Activated T-cell treated with anti-CD3 and anti-CD28 coated beads, Interleukin-2, amount 50 U/mL, for 72 hours (primary cell): ENCODE results near the gene MILR1. TPM values are rescaled to one million over a fixed set of nuclear protein-coding genes. Genes with fewer than 3 reads are reported as not detected.

Experiments
- ATAC-seq, 2 donors: fragments of 150-1000 bp; cut with Tn5 transposase; replicated peaks in 1 of 2; 2 replicates each; pipeline ENCODE4 v1.10.0; 2021; ENCODE audit warnings: moderate library complexity in 2 of 2, mild to moderate bottlenecking in 1 of 2
- DNase-seq, 2 donors: peaks; one replicate each; pipeline ENCODE4 v3.0.0; 2021 to 2022; ENCODE audit warnings: mixed read lengths in 1 of 2
- H3K27ac Mint-ChIP-seq: one replicate; pipeline ENCODE4 v1.8.0; 2022; ENCODE audit warnings: mild to moderate bottlenecking, moderate library complexity, mixed read lengths
- H3K27me3 Mint-ChIP-seq: one replicate; pipeline ENCODE4 v1.8.0; 2022; ENCODE audit warnings: low read depth, mixed read lengths
- H3K36me3 Mint-ChIP-seq, 2 donors: one replicate each; pipeline ENCODE4 v1.8.0; 2022; ENCODE audit warnings: mixed read lengths in 2 of 2, mild to moderate bottlenecking in 1 of 2; ENCODE audit not compliant: insufficient read depth in 2 of 2
- H3K4me1 Mint-ChIP-seq: one replicate; pipeline ENCODE4 v1.8.0; 2022; ENCODE audit warnings: low read depth, mixed read lengths
- H3K4me3 Mint-ChIP-seq, 2 donors: one replicate each; pipeline ENCODE4 v1.8.0; 2022; ENCODE audit warnings: mild to moderate bottlenecking in 2 of 2, mixed read lengths in 2 of 2, moderate library complexity in 2 of 2
- H3K9me3 Mint-ChIP-seq, 2 donors: one replicate each; pipeline ENCODE4 v1.8.0; 2022; ENCODE audit warnings: mixed read lengths in 2 of 2
- total RNA-seq, 2 donors: library from RNA; stranded (reverse); gene quantifications; one replicate each; pipeline ENCODE4 v1.2.3, GENCODE V29; 2022

The MILR1 gene, protein sequence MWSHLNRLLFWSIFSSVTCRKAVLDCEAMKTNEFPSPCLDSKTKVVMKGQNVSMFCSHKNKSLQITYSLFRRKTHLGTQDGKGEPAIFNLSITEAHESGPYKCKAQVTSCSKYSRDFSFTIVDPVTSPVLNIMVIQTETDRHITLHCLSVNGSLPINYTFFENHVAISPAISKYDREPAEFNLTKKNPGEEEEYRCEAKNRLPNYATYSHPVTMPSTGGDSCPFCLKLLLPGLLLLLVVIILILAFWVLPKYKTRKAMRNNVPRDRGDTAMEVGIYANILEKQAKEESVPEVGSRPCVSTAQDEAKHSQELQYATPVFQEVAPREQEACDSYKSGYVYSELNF
- total RNA-seq: under 1 TPM in 1 of 2 donors, not detected in 1; 0.58 TPM

DNA sequence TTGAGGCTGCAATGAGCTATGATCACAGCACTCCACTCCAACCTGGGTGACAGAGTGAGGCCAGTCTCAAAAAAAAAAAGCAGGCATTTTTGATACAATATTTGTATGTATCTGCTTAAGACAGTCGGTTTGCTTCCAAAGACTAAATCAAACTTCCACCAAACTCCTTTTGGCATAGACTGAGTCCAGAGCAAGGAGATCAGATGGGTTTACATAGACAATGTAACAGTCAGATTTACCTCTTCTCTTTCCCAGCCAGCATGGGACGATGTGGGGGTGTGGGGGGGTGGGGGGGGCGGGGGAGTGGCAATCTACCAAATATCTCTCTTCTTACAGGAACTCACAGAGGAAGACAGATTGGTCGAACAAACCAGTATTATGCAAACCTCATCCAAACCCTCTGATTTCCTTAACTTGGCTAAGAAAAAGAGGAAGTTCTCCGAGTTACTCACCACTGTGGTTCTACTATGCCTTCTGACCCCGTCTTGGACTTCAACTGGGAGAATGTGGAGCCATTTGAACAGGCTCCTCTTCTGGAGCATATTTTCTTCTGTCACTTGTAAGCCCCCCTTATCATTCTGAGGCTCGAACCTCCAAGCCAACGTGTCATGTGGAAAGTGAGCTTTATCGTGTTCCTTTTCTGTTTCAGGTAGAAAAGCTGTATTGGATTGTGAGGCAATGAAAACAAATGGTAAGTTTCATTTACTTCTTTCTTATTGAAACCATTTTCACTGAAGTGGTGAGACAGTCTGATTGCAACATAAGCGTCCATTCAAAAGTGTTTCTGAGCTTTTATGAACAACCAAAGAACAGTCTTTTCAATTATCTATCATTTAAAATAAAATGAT, at the start of gene MILR1:
Gene MILR1, plus strand, starts transcription at position 451 of the 848 bp plus-strand sequence. Its CDS starts 54 bp downstream, at position 505.
- peaks cover 20% of the 10 kb centered on the region for H3K4me1 Mint-ChIP-seq
- ATAC-seq (no peak), DNase-seq (no peak)
- no peaks in the 10 kb centered on the region for H3K36me3 Mint-ChIP-seq
- H3K27me3 Mint-ChIP-seq: no peaks in the 10 kb centered on the region
- H3K27ac Mint-ChIP-seq: no peak within 1 kb of the TSS
- H3K9me3 Mint-ChIP-seq: no peaks in the 10 kb centered on the region
- peak within 1 kb of the TSS in 1 of 2 donors; percentile 20 for H3K4me3 Mint-ChIP-seq

DNA sequence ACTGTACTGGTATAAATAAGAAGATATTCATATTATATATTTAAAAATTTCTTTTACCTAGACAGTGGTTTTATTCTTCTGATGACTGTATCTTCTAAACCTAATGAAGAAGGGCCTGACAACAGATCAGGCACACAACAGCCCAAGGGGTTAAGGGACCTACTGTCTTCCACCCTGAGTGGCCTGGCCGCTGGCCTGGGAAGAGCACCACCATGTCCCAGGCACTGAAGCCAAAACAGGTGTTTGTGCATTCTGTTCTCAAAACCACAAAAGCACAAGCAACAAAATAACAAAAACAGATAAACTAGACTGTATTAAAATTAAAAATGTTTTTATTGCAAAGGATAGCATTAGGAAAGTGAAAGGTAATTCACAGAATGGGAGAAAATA, 49.2 kb upstream of the MILR1 start:
- Mint-ChIP-seq H3K27me3 (no peaks in the 10 kb centered on the region), H3K4me1 (peaks cover 41% of the 10 kb centered on the region), H3K4me3 (no peak overlapping the region), H3K9me3 (no peaks in the 10 kb centered on the region), H3K36me3 (no peaks in the 10 kb centered on the region), H3K27ac (no peak overlapping the region)
- DNase-seq: no peak
- peak in 1 of 2 donors; percentile 13 for ATAC-seq

DNA sequence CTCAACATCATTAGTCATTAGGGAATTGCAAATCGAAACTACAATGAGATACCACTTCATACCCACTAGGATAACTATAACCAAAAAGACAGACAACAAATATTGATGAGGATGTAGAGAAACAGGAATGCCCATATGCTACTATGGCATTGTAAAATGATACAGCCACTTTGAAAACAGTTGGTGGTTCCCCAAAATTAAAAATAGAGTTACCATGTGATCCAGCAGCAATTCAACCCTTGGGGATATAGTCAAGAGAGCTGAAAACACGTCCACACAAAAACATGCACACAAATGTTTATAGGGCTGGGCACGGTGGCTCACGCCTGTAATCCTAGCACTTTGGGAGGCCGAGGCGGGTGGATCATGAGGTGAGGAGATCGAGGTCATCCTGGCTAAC, 48.3 kb upstream of the MILR1 start:
- Mint-ChIP-seq H3K36me3 (no peaks in the 10 kb centered on the region), H3K9me3 (no peaks in the 10 kb centered on the region), H3K4me1 (peaks cover 38% of the 10 kb centered on the region), H3K27ac (no peak overlapping the region), H3K4me3 (no peak overlapping the region), H3K27me3 (no peaks in the 10 kb centered on the region)
- ATAC-seq: no peak
- DNase-seq: no peak

DNA sequence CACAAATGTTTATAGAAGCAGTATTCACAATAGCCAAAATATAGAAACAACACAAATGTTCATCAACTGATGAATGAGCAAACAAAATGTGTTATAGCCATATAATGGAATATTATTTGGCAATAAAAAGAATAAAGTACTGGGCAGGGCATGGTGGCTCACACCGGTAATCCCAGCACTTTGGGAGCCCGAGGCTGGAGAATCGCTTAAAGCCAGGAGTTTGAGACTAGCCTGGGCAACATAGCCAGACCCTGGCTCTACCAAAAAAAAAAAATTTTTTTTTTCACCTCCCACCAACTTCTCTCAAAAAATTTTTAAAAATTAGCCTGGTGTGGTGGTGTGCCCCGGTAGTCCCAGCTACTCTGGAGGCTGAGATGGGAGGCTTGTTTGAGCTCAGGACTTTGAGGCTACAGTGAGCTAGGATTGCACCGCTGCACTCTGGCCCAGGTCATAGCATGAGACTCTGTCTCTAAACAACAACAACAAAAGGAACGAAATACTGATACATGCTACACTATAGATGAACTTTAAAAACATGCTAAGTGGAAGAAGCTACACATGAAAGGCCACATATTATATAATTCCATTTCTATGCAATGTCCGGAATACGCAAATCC, 47.6 kb upstream of the MILR1 start:
- DNase-seq (no peak), ATAC-seq (no peak)
- H3K27ac Mint-ChIP-seq: no peak overlapping the region
- no peaks in the 10 kb centered on the region for H3K36me3 Mint-ChIP-seq
- H3K9me3 Mint-ChIP-seq: no peaks in the 10 kb centered on the region
- H3K4me3 Mint-ChIP-seq: no peak overlapping the region
- no peaks in the 10 kb centered on the region for H3K27me3 Mint-ChIP-seq
- peaks cover 38% of the 10 kb centered on the region for H3K4me1 Mint-ChIP-seq

DNA sequence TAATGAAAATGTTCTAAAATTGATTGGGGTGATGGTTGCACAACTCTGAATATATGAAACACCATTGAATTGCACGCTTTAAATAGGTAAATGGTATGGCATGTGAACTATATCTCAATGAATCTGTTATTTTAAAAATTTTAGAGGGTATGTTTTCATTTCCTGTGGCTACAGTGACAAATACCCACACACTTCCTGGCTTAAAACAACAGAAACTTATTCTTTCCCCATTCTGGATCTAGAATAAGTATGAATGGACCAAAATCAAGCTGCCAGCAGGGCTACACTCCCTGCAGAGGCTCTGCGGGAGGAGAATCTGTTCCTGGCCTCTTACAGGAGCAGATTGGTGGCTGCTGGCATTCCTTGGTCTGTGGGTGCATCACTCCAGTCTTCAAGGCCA, 47.0 kb upstream of the MILR1 start:
- Mint-ChIP-seq H3K4me3 (no peak overlapping the region), H3K9me3 (no peaks in the 10 kb centered on the region), H3K27ac (peak overlapping the region; percentile 7), H3K4me1 (peaks cover 34% of the 10 kb centered on the region), H3K27me3 (no peaks in the 10 kb centered on the region), H3K36me3 (no peaks in the 10 kb centered on the region)
- DNase-seq: no peak
- ATAC-seq: no peak

DNA sequence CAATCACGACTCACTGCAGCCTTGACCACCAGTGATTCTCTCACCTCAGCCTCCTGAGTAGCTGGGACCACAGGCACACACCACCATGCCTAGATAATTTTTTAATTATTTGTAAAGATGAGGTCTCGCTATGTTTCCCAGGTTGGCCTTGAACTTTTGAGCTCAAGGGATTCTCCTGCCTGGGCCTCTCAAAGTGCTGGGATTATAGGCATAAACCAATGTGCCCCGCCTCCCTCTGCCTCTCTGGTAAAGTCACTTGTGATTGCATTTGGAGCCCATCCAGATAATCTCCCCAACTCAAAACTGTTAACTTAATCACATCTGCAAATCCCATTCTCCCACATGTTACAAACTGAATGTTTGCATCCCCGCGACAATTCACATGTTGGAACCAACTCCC, 46.4 kb upstream of the MILR1 start:
- H3K27ac Mint-ChIP-seq: no peak overlapping the region
- ATAC-seq (no peak), DNase-seq (no peak)
- H3K27me3 Mint-ChIP-seq: no peaks in the 10 kb centered on the region
- no peaks in the 10 kb centered on the region for H3K36me3 Mint-ChIP-seq
- H3K4me3 Mint-ChIP-seq: no peak overlapping the region
- H3K4me1 Mint-ChIP-seq: peaks cover 32% of the 10 kb centered on the region
- no peaks in the 10 kb centered on the region for H3K9me3 Mint-ChIP-seq

DNA sequence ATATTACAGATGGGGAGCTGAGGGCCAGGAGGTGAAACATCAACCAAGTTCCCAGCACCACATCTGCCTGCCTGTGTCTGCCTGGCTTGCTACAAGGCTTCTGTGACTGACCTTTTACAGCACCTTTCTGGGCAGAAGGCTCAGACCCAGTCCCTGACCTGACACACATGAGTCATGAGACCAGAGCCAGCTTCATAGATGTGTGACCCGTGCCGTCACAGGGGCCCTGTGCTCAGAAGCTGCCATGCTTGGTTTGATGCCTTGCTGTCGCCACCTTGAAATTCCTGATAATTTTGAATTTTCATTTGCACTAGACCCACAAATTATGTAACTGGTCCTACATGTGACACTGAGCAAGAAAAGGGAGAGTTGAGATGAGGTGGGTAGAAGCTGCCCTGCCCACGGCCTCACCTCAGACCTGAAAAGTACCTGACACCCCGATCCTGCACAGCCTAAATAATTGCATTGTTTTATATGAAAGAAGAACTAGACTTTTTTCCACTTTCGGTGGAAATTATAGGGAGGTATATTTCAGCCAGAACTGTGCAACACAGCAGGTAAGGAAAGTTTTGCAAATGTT, 44.9 kb upstream of the MILR1 start:
- H3K27me3 Mint-ChIP-seq: no peaks in the 10 kb centered on the region
- H3K4me3 Mint-ChIP-seq: no peak overlapping the region
- no peak for DNase-seq
- H3K9me3 Mint-ChIP-seq: no peaks in the 10 kb centered on the region
- H3K36me3 Mint-ChIP-seq: no peaks in the 10 kb centered on the region
- H3K27ac Mint-ChIP-seq: no peak overlapping the region
- no peak for ATAC-seq
- H3K4me1 Mint-ChIP-seq: peaks cover 19% of the 10 kb centered on the region

DNA sequence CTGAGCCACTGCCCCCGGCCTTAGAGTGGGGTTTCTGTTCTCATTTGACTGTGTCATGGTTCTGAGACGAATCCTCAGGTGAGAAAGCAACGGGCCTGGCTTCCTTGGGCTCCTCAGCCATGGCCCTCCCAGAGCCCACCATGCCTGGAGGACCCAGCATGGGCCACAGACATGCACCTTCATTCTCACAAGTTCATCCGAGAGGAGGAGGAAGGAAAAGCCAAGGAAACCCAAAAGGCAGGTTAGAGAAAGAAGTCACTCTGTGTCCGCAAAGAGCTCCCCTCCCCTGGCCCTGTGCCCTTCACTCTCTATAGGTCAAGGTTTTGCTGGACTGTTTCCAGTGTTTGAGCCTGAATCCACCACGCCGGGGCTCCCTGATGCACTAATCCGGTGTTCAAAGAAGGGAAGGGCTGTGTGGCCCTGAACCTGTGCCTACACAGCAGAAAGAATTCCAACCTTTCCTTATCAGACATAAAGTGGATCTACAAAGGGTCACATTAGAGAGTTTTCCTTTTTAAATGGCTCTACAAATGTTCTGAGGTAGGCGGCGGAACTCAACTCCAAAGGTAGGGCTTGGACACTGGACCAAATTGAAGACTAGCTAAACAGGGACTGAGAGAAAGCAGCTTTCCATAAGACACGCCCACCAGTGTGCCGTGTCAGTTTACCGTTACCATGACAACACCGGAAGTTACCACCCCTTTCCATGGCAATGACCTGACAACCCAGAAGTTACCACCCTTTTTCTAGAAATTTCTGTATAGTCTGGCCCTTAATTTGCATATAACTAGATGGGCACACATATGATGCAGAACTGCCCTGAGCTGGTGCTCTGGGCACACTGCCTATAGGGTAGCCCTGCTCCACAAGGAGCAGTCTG, 42.4 kb upstream of the MILR1 start:
- Mint-ChIP-seq H3K4me1 (peaks cover 11% of the 10 kb centered on the region), H3K36me3 (no peaks in the 10 kb centered on the region), H3K9me3 (no peaks in the 10 kb centered on the region), H3K4me3 (no peak overlapping the region), H3K27me3 (no peaks in the 10 kb centered on the region), H3K27ac (no peak overlapping the region)
- ATAC-seq: peak in 1 of 2 donors; percentile 30
- DNase-seq: no peak

DNA sequence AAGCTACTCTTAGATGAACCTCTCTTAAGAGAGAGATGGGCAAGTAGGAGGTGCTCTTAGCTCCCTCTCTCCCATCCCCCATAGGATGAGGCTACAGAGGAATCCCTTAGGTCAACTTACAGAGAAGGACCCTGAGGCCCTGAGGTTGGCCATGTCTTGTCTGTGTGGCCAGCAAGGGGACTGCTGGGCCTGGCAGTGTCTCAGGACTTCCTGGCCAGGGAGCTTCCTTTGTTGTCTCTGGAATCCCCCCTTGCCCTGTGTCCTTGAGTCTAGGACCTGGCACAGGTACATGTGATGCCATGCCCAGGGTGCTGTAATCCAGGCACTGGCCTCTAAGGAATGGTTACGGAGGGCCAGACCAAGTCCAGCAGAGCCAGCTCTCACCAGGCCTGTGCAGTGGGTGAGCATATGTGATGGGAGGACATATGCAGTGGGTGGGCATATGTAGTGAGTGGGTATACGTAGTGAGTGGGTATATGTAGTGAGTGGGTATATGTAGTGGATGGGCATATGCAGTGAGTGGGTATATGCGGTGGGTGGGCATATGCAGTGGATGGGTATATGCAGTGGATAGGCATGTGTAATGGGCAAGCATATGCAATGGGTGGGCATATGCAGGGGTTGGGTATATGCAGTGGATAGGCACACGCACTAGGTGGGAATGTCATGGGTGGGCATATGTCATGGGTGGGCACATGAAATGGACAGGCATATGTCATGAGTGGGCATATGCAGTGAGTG, 38.0 kb upstream of the MILR1 start:
- Mint-ChIP-seq H3K4me1 (peaks cover 19% of the 10 kb centered on the region), H3K9me3 (no peaks in the 10 kb centered on the region), H3K36me3 (no peaks in the 10 kb centered on the region), H3K27ac (no peak overlapping the region), H3K27me3 (no peaks in the 10 kb centered on the region), H3K4me3 (no peak overlapping the region)
- DNase-seq (no peak), ATAC-seq (no peak)

DNA sequence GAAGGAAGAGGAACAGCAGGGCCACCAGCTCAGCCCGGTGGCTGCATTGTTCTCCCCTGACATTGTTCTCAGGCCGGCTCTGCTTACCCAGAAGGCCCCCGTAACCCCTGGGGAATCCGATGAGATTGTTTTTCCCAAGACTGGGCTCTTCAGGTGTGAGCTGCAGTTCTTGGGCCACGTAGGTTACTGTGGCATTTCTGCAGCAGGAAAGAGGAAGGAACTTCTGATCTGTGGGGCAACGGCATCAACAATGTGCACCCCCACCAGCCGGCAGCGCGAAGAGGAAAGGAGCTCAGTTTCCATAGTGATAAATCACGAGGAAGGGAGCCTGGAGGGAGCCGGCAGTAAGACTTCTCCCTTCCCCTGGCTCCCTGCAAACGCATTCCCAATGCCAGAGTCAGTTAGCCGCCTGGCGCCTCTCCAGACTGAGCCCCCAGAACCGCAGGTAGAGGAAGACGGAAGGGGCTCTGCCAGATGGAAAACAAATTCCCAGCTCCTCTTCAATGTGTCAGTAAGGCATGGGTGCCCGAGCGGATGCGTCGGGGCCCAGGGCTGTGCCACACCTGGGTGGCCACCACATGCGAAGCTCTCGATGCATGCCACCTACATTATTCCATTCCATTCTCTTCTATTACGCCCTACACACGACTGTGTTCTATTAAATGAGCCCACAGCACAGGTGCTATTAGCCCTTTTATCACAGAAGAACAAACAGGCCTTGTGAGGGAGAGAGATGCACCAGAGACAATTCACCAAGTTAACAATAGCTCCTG, 36.7 kb upstream of the MILR1 start:
- no peak for ATAC-seq
- DNase-seq: no peak
- Mint-ChIP-seq H3K27me3 (no peaks in the 10 kb centered on the region), H3K36me3 (no peaks in the 10 kb centered on the region), H3K4me3 (peak overlapping the region in 1 of 2 donors; percentile 55), H3K9me3 (no peaks in the 10 kb centered on the region), H3K4me1 (peaks cover 15% of the 10 kb centered on the region), H3K27ac (no peak overlapping the region)

DNA sequence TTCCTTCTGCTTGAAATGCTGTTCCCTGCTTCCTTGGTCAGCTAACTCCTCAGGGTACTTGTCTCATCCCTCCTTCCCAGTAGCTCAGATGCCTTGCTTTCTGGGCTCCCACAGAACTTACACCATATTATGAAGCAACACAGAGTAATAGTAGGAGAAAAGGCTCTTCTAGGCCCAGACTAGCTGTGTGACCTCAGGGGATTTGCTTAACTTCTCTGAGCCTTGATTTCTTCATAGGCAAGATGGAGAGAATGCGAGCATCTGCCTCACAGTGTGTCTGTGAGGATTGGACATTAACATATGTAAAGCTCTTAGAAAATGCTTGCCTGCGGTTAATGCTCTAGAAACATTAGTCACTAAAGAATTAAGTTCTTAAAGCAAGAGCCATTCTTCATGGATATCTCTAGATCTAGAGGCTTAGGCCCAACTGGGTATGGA, 36.0 kb upstream of the MILR1 start:
- Mint-ChIP-seq H3K27me3 (no peaks in the 10 kb centered on the region), H3K9me3 (no peaks in the 10 kb centered on the region), H3K4me1 (peaks cover 15% of the 10 kb centered on the region), H3K4me3 (no peak overlapping the region), H3K36me3 (no peaks in the 10 kb centered on the region), H3K27ac (no peak overlapping the region)
- ATAC-seq (no peak), DNase-seq (no peak)
